OCI-LY3 (cell line): Measurements from ENCODE around the gene IFNL4.

Source experiments
- H2AFZ ChIP-seq: fragments of 200-600, 300-600 bp; shearing (Covaris generic); 2 replicates; pipeline ENCODE4 v1.6.0; 2014; ENCODE audit warnings: antibody characterized with exemption, low read depth, low read length
- H3K27ac ChIP-seq: fragments of 200-600, 300-600 bp; sonication (generic); 2 replicates; pipeline ENCODE4 v1.5.1; 2014; ENCODE audit warnings: mild to moderate bottlenecking, low read length, moderate library complexity, mixed read lengths
- H3K27me3 ChIP-seq: fragments of 200-600, 300-600 bp; sonication (generic); 2 replicates; pipeline ENCODE4 v1.6.1; 2014; ENCODE audit warnings: low read depth, low read length, mixed read lengths
- H3K36me3 ChIP-seq: fragments of 200-600, 300-600 bp; sonication (generic); replicated peaks from 2 replicates; pipeline ENCODE3; 2014; ENCODE audit warnings: low read depth, low read length, mixed read lengths
- H3K4me1 ChIP-seq: fragments of 300-600, 200-600 bp; sonication (generic); 2 replicates; pipeline ENCODE4 v1.6.1; 2014; ENCODE audit warnings: low read length, mixed read lengths
- H3K4me2 ChIP-seq: fragments of 200-600, 300-600 bp; sonication (generic); 2 replicates; pipeline ENCODE4 v1.6.1; 2014; ENCODE audit warnings: low read length, mixed read lengths
- H3K4me3 ChIP-seq: fragments of 300-600, 200-600 bp; sonication (generic); 2 replicates; pipeline ENCODE4 v1.5.1; 2014; ENCODE audit warnings: antibody characterized with exemption, mild to moderate bottlenecking, low read length, moderate library complexity
- H3K79me2 ChIP-seq: fragments of 300-600, 200-600 bp; shearing (Covaris generic); 2 replicates; pipeline ENCODE4 v1.6.1; 2014; ENCODE audit warnings: mild to moderate bottlenecking, low read length, mixed read lengths
- H3K9ac ChIP-seq: fragments of 300-600, 200-600 bp; shearing (Covaris generic); 2 replicates; pipeline ENCODE4 v1.6.0; 2014; ENCODE audit warnings: mild to moderate bottlenecking, low read length, moderate library complexity
- H3K9me3 ChIP-seq: fragments of 200-600, 300-600 bp; shearing (Covaris generic); 2 replicates; pipeline ENCODE4 v1.6.1; 2014; ENCODE audit warnings: low read length, mixed read lengths; ENCODE audit not compliant: insufficient read depth
- H4K20me1 ChIP-seq: fragments of 200-600, 300-600 bp; sonication (generic); 2 replicates; pipeline ENCODE4 v1.6.1; 2016; ENCODE audit warnings: low read length, mixed read lengths; ENCODE audit not compliant: insufficient read depth
- CTCF ChIP-seq: fragments of 200-600, 300-600 bp; sonication (generic); IDR thresholded peaks from 2 replicates; pipeline ENCODE4 v1.5.1; 2014; ENCODE audit warnings: antibody characterized with exemption, low read length, low read depth
- EZH2phosphoT487 ChIP-seq: fragments of 200-600 bp; shearing (Covaris generic); IDR thresholded peaks from 2 replicates; pipeline ENCODE4 v1.6.1; 2018; ENCODE audit warnings: antibody characterized with exemption, mixed run types, low read depth

The IFNL4 gene

GRCh38 chr19:39265321-39265916 lies 16.8 kb upstream of the IFNL4 start:
- Histone ChIP-seq H3K9me3 (no peaks in the 10 kb centered on the region), H3K4me1 (no peaks in the 10 kb centered on the region), H3K9ac (no peak overlapping the region), H4K20me1 (no peaks in the 10 kb centered on the region), H2AFZ (no peak overlapping the region), H3K4me2 (no peak overlapping the region), H3K79me2 (no peaks in the 10 kb centered on the region), H3K27me3 (no peaks in the 10 kb centered on the region), H3K36me3 (no peaks in the 10 kb centered on the region), H3K27ac (no peak overlapping the region), H3K4me3 (no peak overlapping the region)
- TF ChIP-seq EZH2phosphoT487 = no peak
- TF ChIP-seq CTCF = no peak

- no peak overlapping the region for H3K4me2 ChIP-seq
- no peak overlapping the region for H3K27ac ChIP-seq
Observed at GRCh38 chr19:39264306-39265290, 15.9 kb upstream of the IFNL4 start.

GRCh38 chr19:39263912-39264305 lies 15.3 kb upstream of the IFNL4 start:
- H3K4me3 ChIP-seq = no peak overlapping the region
- H2AFZ ChIP-seq = no peak overlapping the region
- H3K36me3 ChIP-seq = no peaks in the 10 kb centered on the region
- H3K9me3 ChIP-seq = no peaks in the 10 kb centered on the region
- H3K9ac ChIP-seq = no peak overlapping the region
- H3K4me2 ChIP-seq = no peak overlapping the region
- H3K27ac ChIP-seq = no peak overlapping the region
- no peaks in the 10 kb centered on the region for H3K79me2 ChIP-seq
- no peaks in the 10 kb centered on the region for H3K27me3 ChIP-seq
- no peaks in the 10 kb centered on the region for H3K4me1 ChIP-seq
- H4K20me1 ChIP-seq = no peaks in the 10 kb centered on the region
- TF ChIP-seq EZH2phosphoT487 (no peak), CTCF (no peak)

More at GRCh38 chr19:39264306-39265290, 15.9 kb upstream of the IFNL4 start:
- Histone ChIP-seq H3K79me2 (no peaks in the 10 kb centered on the region), H3K27me3 (no peaks in the 10 kb centered on the region), H2AFZ (no peak overlapping the region), H3K9ac (no peak overlapping the region), H4K20me1 (no peaks in the 10 kb centered on the region), H3K4me3 (no peak overlapping the region), H3K36me3 (no peaks in the 10 kb centered on the region), H3K9me3 (no peaks in the 10 kb centered on the region), H3K4me1 (no peaks in the 10 kb centered on the region)
- TF ChIP-seq CTCF = no peak
- TF ChIP-seq EZH2phosphoT487 = no peak

- Histone ChIP-seq H3K79me2 (no peaks in the 10 kb centered on the region), H3K4me3 (no peak overlapping the region), H4K20me1 (no peaks in the 10 kb centered on the region), H2AFZ (no peak overlapping the region), H3K4me2 (no peak overlapping the region), H3K27me3 (no peaks in the 10 kb centered on the region), H3K9me3 (no peaks in the 10 kb centered on the region), H3K9ac (no peak overlapping the region), H3K27ac (no peak overlapping the region), H3K36me3 (no peaks in the 10 kb centered on the region), H3K4me1 (no peaks in the 10 kb centered on the region)
- TF ChIP-seq CTCF (no peak), EZH2phosphoT487 (no peak)
Observed at GRCh38 chr19:39262496-39262895, 13.8 kb upstream of the IFNL4 start.
